Left lung (tissue), 10 donors: ENCODE data around the gene EYA2. TPM values are rescaled to one million over a fixed set of nuclear protein-coding genes. Genes with fewer than 3 reads are reported as not detected.

ENCODE experiments used
- ATAC-seq: fragments of 200-7000 bp; cut with Tn5 transposase; one replicate; pipeline ENCODE4 v1.9.1; 2020; ENCODE audit warnings: moderate library complexity
- DNase-seq, 4 donors: peaks; one replicate each; pipeline ENCODE4 v3.0.0-alpha.2; 2013 to 2020
- H3K27ac ChIP-seq, 2 donors: fragments of 200-600 bp; sonication (generic) in 1 of 2; one replicate each; pipeline versions ENCODE4 v1.5.0 to v1.8.0; 2020 to 2021
- H3K27me3 ChIP-seq, 2 donors: fragments of 200-600 bp; sonication (generic) in 1 of 2; one replicate each; pipeline versions ENCODE4 v1.5.0 to v1.8.0; 2020 to 2021
- H3K36me3 ChIP-seq, 2 donors: fragments of 200-600 bp; sonication (generic) in 1 of 2; one replicate each; pipeline versions ENCODE4 v1.5.0 to v1.8.0; 2020 to 2021
- H3K4me1 ChIP-seq, 2 donors: fragments of 200-600 bp; one replicate each; pipeline ENCODE4 v1.8.0; 2021
- H3K4me3 ChIP-seq, 2 donors: fragments of 200-600 bp; sonication (generic) in 1 of 2; one replicate each; pipeline versions ENCODE4 v1.5.0 to v1.8.0; 2020 to 2021; ENCODE audit warnings: mild to moderate bottlenecking in 1 of 2
- H3K9me3 ChIP-seq, 2 donors: fragments of 200-600 bp; sonication (generic) in 1 of 2; one replicate each; pipeline versions ENCODE4 v1.5.0 to v1.8.0; 2020 to 2021
- intact Hi-C, 2 donors: fragments of 100-400 bp; cut with DNase I; formaldehyde crosslinking; loops; one replicate each; pipeline versions ENCODE4 v1.11.2 to v1.14.2; 2022
- polyA plus RNA-seq, 6 donors: library from polyadenylated mRNA; unstranded; fragments of 120-200 nt; gene quantifications; one replicate each; pipeline ENCODE4 v1.2.1, GENCODE V29; 2013; ENCODE audit not compliant: insufficient read length in 6 of 6
- total RNA-seq, 2 donors: library from RNA; stranded (reverse); fragmentation: NEBNext Ultra II Directional; extraction: Animal tissue kit (Norgen Biotek cat#: 25700); gene quantifications; one replicate each; pipeline ENCODE4 v1.2.1, GENCODE V29; 2021
- TF ChIP-seq, protein P1 (sequence below), 2 donors: fragments of 200-600 bp; sonication (generic) in 1 of 2; IDR thresholded peaks; one replicate each; pipeline versions ENCODE4 v1.5.0 to v1.8.0; 2021; ENCODE audit warnings: antibody characterized with exemption in 2 of 2
- donor health status: DM: no; HTN: yes; CAD: no.
- donor health status: DM: no; HTN: no; CAD: no.

EYA2 gene
- total and polyA plus RNA-seq, 8 donors, result 0.77 to 2.3 (median 1.2) TPM

GRCh38 chr20:47113362-47114109 is 218.9 kb downstream of the EYA2 start:
- intact Hi-C loops, result no loop called here
- Histone ChIP-seq H3K27me3 (peaks cover 0 to 24% of the 10 kb centered on the region in 2 donors), H3K4me1 (peaks cover 0 to 3% of the 10 kb centered on the region in 2 donors), H3K36me3 (no peaks in the 10 kb centered on the region), H3K27ac (no peak overlapping the region), H3K9me3 (peaks cover 0 to 11% of the 10 kb centered on the region in 2 donors), H3K4me3 (no peak overlapping the region)
- DNase-seq (no peak), ATAC-seq (peak; percentile 24)
- TF ChIP-seq, protein P1, sequence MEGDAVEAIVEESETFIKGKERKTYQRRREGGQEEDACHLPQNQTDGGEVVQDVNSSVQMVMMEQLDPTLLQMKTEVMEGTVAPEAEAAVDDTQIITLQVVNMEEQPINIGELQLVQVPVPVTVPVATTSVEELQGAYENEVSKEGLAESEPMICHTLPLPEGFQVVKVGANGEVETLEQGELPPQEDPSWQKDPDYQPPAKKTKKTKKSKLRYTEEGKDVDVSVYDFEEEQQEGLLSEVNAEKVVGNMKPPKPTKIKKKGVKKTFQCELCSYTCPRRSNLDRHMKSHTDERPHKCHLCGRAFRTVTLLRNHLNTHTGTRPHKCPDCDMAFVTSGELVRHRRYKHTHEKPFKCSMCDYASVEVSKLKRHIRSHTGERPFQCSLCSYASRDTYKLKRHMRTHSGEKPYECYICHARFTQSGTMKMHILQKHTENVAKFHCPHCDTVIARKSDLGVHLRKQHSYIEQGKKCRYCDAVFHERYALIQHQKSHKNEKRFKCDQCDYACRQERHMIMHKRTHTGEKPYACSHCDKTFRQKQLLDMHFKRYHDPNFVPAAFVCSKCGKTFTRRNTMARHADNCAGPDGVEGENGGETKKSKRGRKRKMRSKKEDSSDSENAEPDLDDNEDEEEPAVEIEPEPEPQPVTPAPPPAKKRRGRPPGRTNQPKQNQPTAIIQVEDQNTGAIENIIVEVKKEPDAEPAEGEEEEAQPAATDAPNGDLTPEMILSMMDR (IDR thresholded peaks at IDR 0.05), result no peak

DNA sequence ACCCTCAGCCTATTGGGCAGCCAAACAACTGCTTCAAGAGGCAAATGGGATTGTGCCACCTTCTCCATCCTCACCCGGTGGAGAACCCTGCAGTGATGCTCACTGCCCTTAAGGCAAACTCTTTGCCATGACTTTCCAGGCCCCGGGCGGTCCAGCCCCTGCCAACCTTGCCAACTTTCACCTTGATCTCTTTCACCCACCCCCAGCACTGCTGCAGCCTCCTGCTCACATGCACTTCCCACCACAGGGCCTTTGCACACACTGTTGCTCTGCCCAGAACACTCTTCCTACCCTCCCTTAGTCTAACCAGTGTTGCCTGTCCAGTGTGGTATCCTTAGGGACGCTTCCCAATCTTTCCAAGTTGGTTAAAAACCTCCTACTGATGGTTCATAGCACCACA is 221.1 kb downstream of the EYA2 start:
- Histone ChIP-seq H3K27me3 (peaks cover 0 to 31% of the 10 kb centered on the region in 2 donors), H3K27ac (no peak overlapping the region), H3K4me3 (no peak overlapping the region), H3K9me3 (peaks cover 0 to 7% of the 10 kb centered on the region in 2 donors), H3K4me1 (peaks cover 0 to 3% of the 10 kb centered on the region in 2 donors), H3K36me3 (no peaks in the 10 kb centered on the region)
- no peak for ATAC-seq
- TF ChIP-seq, protein P1 (IDR thresholded peaks at IDR 0.05), result no peak
- intact Hi-C loops, result no loop called here
- no peak for DNase-seq

DNA sequence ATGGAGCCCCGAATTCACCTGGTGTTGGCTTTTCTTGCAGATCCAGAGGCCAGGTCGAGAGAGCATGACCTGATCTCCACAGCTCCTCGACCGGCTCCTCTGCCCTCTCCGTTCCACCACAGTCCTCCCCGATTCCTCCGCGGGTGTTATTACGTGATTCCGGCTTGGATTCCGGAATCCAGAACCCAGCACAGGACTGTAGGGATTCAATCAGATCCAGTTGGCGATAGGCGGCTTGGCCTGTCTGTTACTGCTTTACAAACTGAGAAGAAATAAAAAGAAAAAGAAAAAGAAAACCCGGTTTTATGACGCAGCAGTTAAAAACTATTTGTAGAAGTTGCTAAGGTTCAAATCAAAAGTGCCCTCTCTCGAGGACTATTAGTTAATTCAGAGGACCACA is 222.7 kb downstream of the EYA2 start:
- H3K4me1 ChIP-seq, result peaks cover 0 to 3% of the 10 kb centered on the region in 2 donors
- TF ChIP-seq, protein P1 (IDR thresholded peaks at IDR 0.05), result no peak
- H3K27me3 ChIP-seq, result peaks cover 0 to 31% of the 10 kb centered on the region in 2 donors
- no peaks in the 10 kb centered on the region for H3K36me3 ChIP-seq
- H3K4me3 ChIP-seq, result no peak overlapping the region
- intact Hi-C loops, result no loop called here
- no peak for ATAC-seq
- no peak for DNase-seq
- no peaks in the 10 kb centered on the region for H3K9me3 ChIP-seq
- H3K27ac ChIP-seq, result no peak overlapping the region

- intact Hi-C loops, result no loop called here
- no peak for DNase-seq
- H3K36me3 ChIP-seq, result no peaks in the 10 kb centered on the region
- peaks cover 0 to 31% of the 10 kb centered on the region in 2 donors for H3K27me3 ChIP-seq
- H3K9me3 ChIP-seq, result no peaks in the 10 kb centered on the region
- peak overlapping the region in 1 of 2 donors; percentile 44 for H3K27ac ChIP-seq
- H3K4me1 ChIP-seq, result peaks cover 0 to 3% of the 10 kb centered on the region in 2 donors
- no peak overlapping the region for H3K4me3 ChIP-seq
- no peak for ATAC-seq
- TF ChIP-seq, protein P1 (IDR thresholded peaks at IDR 0.05), result no peak
Observed at GRCh38 chr20:47117773-47118172, 223.1 kb downstream of the EYA2 start.

DNA sequence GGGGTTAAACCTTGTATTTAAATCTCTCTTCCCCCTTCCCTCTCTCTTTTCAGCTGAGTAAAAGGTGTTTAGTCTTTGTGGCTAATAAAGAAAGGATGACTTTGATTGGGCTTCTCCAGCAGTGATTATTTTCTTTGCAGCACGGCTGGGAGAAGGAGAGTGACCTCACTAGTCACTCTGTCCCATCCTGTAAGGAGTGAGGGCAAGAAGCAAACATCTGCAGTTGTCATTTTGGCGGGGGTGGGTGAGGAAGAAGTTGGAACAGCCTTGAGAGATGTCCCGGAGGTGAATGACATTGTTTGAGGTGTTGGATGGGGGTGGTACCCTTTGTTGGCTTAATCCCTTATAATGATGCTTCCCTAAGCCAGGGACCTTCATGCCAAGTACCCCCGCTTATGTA is 223.6 kb downstream of the EYA2 start:
- intact Hi-C loops, result no loop called here
- TF ChIP-seq, protein P1 (IDR thresholded peaks at IDR 0.05), result no peak
- Histone ChIP-seq H3K9me3 (no peaks in the 10 kb centered on the region), H3K27me3 (peaks cover 0 to 31% of the 10 kb centered on the region in 2 donors), H3K36me3 (no peaks in the 10 kb centered on the region), H3K4me1 (peaks cover 0 to 3% of the 10 kb centered on the region in 2 donors), H3K4me3 (no peak overlapping the region), H3K27ac (peak overlapping the region in 1 of 2 donors; percentile 44)
- no peak for DNase-seq
- ATAC-seq, result no peak
